ENCODE results near the gene PPP2R3A. TPM values are rescaled to one million over a fixed set of nuclear protein-coding genes. Genes with fewer than 3 reads are reported as not detected.

PPP2R3A gene
- total and polyA plus RNA-seq, 2 of the 13 experiments (the other 11 are each of a cell fraction or from before 2014, with no cell fraction given): 0.07 to 0.12 TPM

DNA sequence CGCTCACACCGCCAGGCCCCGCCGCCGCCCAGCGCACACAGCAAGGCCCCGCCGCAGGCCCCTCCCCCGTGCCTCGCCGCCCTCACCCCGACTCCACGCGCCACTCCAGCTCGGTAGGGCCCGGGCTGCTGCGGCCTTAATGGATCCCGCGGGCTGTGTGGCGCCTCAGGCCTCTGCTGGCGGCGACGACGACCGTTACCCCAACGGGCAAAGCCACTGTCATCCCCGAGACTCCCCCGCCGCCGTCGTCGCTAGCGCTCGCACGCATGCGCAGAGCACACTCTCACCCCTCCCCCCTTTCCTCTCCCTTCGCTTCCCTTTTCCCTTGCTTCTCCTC lies 230.5 kb downstream of the PPP2R3A start, which contains the start of gene MSL2 (continued):
- TF ChIP-seq, protein P1, sequence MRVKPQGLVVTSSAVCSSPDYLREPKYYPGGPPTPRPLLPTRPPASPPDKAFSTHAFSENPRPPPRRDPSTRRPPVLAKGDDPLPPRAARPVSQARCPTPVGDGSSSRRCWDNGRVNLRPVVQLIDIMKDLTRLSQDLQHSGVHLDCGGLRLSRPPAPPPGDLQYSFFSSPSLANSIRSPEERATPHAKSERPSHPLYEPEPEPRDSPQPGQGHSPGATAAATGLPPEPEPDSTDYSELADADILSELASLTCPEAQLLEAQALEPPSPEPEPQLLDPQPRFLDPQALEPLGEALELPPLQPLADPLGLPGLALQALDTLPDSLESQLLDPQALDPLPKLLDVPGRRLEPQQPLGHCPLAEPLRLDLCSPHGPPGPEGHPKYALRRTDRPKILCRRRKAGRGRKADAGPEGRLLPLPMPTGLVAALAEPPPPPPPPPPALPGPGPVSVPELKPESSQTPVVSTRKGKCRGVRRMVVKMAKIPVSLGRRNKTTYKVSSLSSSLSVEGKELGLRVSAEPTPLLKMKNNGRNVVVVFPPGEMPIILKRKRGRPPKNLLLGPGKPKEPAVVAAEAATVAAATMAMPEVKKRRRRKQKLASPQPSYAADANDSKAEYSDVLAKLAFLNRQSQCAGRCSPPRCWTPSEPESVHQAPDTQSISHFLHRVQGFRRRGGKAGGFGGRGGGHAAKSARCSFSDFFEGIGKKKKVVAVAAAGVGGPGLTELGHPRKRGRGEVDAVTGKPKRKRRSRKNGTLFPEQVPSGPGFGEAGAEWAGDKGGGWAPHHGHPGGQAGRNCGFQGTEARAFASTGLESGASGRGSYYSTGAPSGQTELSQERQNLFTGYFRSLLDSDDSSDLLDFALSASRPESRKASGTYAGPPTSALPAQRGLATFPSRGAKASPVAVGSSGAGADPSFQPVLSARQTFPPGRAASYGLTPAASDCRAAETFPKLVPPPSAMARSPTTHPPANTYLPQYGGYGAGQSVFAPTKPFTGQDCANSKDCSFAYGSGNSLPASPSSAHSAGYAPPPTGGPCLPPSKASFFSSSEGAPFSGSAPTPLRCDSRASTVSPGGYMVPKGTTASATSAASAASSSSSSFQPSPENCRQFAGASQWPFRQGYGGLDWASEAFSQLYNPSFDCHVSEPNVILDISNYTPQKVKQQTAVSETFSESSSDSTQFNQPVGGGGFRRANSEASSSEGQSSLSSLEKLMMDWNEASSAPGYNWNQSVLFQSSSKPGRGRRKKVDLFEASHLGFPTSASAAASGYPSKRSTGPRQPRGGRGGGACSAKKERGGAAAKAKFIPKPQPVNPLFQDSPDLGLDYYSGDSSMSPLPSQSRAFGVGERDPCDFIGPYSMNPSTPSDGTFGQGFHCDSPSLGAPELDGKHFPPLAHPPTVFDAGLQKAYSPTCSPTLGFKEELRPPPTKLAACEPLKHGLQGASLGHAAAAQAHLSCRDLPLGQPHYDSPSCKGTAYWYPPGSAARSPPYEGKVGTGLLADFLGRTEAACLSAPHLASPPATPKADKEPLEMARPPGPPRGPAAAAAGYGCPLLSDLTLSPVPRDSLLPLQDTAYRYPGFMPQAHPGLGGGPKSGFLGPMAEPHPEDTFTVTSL (CRISPR knock-in tag; IDR thresholded peaks at IDR 0.05; ENCODE audit: borderline replicate concordance): no peak
- TF ChIP-seq FOXK2 (IDR thresholded peaks at IDR 0.05) (no peak), ZFY (CRISPR knock-in tag; IDR thresholded peaks at IDR 0.05) (no peak), RAD21 (CRISPR knock-in tag; IDR thresholded peaks at IDR 0.05) (peak; percentile 36; the same call in 1 of the 2 replicates), RNF2 (conservative IDR thresholded peaks at IDR 0.05; ENCODE audit: low read depth) (no peak), SP4 (CRISPR knock-in tag; IDR thresholded peaks at IDR 0.05) (no peak), ZNF101 (CRISPR knock-in tag; IDR thresholded peaks at IDR 0.05; ENCODE audit: borderline replicate concordance, low read depth) (no peak), KDM4B (CRISPR knock-in tag; IDR thresholded peaks at IDR 0.05) (no peak), EP300 (IDR thresholded peaks at IDR 0.05; ENCODE audit: low read depth in 2 of 2, low read length in 2 of 2) (no peak), EP300 (CRISPR knock-in tag; IDR thresholded peaks at IDR 0.05; ENCODE audit: borderline replicate concordance) (no peak), ZNF563 (CRISPR knock-in tag; IDR thresholded peaks at IDR 0.05) (no peak), ZSCAN20 (CRISPR knock-in tag; IDR thresholded peaks at IDR 0.05; ENCODE audit: borderline replicate concordance) (0 out of 2 replicates have a peak, but pooled peaks have one; percentile 1), ZNF343 (CRISPR knock-in tag; IDR thresholded peaks at IDR 0.05) (peak; percentile 74; the same call in 1 of the 2 replicates), SP2 (CRISPR knock-in tag; IDR thresholded peaks at IDR 0.05) (no peak), NFKB2 (CRISPR knock-in tag; IDR thresholded peaks at IDR 0.05; ENCODE audit: borderline replicate concordance) (no peak), ZFP82 (CRISPR knock-in tag; IDR thresholded peaks at IDR 0.05; ENCODE audit: borderline replicate concordance) (no peak), NR2F1 (CRISPR knock-in tag; IDR thresholded peaks at IDR 0.05) (no peak), ZNF468 (CRISPR knock-in tag; IDR thresholded peaks at IDR 0.05) (no peak)
- TF ChIP-seq, protein P2, sequence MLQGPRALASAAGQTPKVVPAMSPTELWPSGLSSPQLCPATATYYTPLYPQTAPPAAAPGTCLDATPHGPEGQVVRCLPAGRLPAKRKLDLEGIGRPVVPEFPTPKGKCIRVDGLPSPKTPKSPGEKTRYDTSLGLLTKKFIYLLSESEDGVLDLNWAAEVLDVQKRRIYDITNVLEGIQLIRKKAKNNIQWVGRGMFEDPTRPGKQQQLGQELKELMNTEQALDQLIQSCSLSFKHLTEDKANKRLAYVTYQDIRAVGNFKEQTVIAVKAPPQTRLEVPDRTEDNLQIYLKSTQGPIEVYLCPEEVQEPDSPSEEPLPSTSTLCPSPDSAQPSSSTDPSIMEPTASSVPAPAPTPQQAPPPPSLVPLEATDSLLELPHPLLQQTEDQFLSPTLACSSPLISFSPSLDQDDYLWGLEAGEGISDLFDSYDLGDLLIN (CRISPR knock-in tag; IDR thresholded peaks at IDR 0.05; ENCODE audit: borderline replicate concordance): no peak
- TF ChIP-seq, protein P3, sequence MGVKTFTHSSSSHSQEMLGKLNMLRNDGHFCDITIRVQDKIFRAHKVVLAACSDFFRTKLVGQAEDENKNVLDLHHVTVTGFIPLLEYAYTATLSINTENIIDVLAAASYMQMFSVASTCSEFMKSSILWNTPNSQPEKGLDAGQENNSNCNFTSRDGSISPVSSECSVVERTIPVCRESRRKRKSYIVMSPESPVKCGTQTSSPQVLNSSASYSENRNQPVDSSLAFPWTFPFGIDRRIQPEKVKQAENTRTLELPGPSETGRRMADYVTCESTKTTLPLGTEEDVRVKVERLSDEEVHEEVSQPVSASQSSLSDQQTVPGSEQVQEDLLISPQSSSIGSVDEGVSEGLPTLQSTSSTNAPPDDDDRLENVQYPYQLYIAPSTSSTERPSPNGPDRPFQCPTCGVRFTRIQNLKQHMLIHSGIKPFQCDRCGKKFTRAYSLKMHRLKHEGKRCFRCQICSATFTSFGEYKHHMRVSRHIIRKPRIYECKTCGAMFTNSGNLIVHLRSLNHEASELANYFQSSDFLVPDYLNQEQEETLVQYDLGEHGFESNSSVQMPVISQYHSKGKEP (CRISPR knock-in tag; IDR thresholded peaks at IDR 0.05): no peak
- TF ChIP-seq, protein P4, sequence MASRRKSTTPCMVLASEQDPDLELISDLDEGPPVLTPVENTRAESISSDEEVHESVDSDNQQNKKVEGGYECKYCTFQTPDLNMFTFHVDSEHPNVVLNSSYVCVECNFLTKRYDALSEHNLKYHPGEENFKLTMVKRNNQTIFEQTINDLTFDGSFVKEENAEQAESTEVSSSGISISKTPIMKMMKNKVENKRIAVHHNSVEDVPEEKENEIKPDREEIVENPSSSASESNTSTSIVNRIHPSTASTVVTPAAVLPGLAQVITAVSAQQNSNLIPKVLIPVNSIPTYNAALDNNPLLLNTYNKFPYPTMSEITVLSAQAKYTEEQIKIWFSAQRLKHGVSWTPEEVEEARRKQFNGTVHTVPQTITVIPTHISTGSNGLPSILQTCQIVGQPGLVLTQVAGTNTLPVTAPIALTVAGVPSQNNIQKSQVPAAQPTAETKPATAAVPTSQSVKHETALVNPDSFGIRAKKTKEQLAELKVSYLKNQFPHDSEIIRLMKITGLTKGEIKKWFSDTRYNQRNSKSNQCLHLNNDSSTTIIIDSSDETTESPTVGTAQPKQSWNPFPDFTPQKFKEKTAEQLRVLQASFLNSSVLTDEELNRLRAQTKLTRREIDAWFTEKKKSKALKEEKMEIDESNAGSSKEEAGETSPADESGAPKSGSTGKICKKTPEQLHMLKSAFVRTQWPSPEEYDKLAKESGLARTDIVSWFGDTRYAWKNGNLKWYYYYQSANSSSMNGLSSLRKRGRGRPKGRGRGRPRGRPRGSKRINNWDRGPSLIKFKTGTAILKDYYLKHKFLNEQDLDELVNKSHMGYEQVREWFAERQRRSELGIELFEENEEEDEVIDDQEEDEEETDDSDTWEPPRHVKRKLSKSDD (CRISPR knock-in tag; IDR thresholded peaks at IDR 0.05; ENCODE audit: low read depth): no peak

All from HepG2 (cell line).